ENCODE measurements around the gene ROCK2.

ROCK2 gene

DNA sequence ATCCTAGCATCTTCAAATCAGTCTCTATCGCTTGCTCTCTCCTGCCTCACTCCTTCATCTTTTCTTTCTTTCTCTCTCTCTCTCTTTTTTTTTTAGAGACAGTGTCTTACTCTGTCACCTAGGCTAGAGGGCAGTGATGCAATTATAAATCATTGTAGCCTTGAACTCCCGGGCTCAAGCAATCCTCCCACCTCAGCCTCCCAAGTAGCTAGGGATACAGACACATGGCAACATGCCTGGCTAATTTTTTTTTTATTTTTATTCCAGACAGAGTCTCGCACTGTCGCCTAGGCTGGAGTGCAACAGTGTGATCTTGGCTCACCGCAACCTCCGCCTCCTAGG lies 199.7 kb downstream of the ROCK2 start:
- no peak for DNase-seq

DNA sequence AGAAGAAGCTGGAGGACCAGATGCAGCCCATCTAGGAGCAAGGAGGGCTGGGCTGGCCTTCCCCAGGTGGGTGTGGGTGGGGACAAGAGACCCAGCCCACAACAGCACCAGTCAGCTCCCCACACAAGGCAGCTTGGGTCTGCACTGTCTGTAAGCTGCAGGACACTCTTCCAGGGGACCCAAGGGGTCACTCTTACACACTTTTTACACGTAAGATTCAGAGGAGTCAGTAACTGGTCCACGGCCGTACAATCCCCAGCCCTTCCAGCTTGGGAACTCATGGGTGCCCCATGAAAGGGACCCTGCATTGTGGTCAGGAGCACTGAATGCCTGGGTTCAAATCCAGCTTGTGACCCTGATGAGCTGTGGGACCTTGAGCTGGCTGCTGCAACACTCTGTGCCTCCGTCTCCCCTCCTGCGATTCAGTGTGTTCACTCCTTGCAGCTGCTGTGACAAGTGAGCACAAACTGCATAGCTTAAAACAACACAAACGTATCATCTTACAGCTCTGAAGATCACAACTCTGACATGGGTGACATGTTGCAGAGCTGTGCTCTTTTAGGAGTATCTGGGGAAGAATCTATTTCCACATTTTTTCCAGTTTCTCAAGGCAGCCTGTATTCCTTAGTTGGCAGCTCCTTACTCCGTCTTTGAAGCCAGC lies 200.2 kb downstream of the ROCK2 start:
- no peak for DNase-seq

DNA sequence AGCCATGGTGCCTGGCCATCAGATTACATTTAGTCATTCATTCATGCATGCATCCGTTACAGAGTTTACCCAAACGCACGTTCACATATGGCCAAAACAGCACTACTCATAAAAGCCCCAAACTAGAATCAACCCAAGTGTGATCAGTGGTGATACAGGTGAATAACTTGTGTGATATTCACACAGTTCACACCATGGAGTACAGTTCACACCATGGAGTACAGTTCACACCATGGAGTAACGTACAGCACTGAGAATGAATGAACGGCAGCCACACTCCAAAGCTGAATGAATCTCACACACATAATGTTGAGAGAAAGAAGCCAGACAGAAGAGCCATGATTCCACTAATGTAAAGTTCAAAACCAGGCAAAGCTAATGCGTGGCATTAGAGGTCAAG lies 201.4 kb downstream of the ROCK2 start:
- no peak for DNase-seq

DNA sequence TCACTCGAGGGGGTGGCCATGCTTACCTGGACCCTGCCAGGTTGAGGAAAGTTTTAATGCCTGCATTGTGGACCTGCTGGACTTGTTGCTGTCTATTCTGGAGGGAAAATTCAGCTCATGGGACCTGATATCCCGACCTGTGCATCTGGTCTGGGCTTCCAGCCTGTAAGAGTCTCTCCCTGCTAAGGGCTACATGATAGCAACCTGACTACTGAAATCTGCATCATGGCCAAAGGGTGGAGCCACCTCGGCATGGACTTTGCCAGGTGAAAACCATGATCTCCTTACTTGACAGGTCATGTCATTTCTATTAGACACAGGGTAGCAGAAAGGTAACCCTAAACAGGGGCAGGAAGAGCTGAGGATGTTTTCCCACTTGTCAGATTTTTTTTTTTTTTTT lies 202.1 kb downstream of the ROCK2 start:
- no peak for DNase-seq

DNA sequence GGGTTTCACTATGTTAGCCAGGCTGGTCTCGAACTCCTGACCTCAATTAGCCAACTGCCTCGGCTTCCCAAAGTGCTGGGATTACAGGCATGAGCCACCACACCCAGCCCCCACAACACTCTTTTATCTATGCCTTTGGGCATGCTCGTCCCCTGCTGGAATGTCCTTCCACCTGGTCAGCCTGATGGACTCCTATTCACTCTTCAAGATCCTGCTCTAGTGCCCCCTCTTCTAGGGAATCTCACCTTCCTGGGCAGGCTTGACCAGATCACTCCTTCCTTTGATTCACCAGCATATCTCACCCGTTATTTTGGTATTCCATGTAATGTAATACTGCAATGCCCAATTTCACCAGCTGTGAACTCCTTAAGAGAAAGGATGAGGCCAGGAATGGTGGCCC lies 203.1 kb downstream of the ROCK2 start:
- no peak for DNase-seq

DNA sequence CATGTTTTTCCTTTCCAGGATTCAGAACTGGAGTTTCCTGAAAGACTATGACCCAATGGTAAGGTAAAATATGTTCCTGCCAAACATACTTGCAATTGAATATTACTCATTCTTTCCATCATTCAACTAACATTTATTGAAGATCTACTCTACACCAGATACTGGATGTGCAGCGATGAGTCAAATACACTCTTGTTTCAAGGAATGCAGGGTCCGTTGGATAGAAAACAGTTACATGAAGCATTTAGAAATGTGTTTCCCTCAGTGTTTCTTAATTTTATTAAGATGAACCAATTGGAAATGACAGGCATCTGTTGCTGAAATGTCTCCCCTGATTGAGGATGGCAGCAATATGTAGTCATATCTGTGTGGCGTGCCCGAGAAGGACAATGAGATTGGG lies 203.9 kb downstream of the ROCK2 start:
- no peak for DNase-seq

DNA sequence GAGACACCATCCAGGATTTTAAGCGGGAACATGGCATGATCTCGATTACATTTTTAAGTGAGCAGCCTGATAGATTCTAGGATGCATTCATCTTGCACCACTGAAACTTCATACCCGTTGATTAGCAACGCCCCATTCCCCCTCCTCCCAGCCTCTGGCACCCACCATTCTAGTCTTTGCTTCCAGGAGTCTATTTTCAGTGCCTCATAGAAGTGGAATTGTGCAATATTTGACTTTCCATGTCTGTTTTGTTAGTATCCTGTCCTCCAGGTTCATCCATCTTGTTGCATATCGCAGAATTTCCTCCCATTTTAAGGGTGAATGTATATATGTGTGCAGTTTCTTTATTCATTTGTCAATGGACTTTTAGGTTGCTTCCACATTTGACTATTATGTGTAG lies 210.1 kb downstream of the ROCK2 start:
- DNase-seq, result no peak

DNA sequence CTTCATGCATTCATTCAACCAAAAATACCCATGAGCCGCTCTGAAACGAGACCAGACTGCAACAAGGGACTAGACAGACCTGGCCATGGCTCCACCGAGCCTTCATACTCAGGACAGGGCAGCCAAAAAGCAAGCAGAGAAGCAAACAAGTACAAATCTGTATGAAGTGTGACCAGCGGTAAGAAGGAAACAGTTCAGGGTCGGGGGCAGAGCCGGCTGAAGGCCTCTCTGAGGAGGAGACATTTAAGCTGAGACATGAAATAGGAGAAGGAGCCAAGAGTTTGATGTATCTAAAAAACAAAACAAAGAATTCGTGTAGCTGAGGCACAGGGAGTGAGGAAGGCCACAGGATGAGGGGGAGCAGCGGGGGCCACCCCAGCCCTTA lies 210.5 kb downstream of the ROCK2 start:
- no peak for DNase-seq

DNA sequence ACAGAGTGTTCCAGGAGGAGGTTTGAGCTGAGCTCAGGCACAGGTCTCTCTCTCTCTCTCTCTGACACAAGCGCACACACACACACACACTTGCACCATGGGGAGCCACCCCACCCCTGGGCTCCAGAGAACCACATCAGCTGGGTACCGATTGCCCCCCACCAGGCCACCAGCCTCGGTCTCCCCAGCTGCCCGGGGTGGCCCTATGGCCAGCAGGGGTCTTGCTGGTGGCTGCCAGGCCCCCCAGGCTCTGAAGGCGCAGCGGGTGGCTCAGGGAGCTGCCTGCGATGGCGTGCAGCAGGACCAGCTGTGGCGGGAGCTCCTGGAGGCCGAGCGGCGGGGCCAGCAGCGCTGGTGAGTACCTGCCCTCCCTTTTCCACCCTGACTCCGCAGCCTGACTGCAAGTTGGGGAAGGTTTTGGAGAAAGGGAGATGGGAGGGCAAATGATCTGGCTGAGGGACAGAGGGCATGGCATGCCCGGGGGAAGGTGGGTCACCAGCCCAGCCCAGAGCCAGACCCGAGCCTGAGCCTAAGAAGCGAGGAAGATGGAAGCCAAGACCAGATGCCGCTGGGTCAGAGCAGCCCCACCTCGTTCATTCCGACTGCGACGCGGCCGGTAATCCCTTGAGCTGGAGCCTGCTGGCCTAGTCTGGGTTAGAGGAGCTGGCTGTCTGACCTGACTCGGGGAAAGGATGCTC lies 211.0 kb downstream of the ROCK2 start:
- no peak for DNase-seq

DNA sequence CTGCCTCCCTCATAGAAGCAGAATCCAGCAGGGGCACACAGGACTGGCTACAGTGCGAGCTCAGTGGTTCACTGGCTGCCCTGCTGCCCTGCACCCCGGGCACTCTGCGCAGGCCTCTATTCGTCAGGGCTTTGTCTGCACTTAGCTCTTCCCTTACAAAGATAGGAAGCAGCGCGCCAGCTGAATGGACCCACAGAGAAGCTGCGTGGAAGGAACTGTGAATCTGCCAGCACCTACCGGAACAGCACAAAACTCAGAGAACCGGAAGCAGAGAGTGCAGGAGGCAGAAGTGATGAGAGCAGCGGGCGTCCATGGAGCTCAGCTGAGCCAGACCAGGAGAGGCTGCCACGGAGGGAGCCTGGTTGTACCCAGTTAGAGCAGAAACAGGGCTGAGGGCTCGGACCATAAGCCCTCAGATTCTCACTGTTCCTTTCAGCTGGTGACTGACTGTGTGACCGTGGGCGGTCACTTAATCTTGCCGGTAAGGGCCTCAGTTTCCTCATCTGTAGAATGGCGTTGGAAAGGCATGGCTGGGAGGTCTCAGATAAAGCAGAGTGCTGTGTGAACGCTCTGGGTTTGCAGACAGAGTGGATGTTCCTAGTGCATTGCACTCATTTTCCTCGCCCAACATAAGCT lies 212.3 kb downstream of the ROCK2 start:
- DNase-seq, result no peak

DNA sequence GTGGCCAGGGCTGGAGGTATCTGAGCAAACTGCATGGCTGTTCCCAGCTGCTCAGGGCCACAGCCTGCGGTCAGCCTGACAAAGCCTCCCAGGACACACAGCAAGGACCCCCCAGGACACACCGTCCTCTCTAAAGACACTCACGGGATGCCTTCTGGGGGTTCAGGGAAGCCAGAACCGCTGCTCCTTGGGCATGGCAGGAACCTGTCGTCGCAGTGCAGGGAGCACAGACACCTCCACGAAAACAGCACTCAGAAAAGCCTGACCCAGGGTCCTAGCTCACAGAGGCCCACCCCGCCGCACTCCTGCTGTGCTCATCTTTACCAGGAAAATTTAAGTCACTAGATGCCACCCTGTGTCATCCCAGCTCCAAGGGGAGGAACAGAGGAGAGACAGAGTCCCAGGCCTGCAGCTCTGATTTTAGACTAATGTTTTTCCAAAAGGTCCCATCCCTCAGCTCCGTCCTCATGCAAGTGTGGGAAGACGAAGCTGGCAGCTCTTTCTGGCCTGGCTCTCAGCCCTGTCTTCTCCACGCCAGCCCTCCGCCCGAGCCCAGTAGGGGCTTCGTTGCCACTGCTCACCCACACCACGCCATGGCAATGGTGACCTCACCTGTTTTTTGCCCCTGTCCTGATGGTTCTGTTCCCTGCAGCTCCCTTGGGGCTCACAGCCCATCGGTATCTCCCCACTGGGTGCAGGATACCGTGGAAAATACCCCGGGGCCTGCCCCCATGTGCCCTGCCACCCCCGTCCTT lies 213.1 kb downstream of the ROCK2 start:
- no peak for DNase-seq
